Measurements from ENCODE around the gene CIDEC. TPM values are rescaled to one million over a fixed set of nuclear protein-coding genes. Genes with fewer than 3 reads are reported as not detected.

CIDEC gene
- total and polyA plus RNA-seq, 2 of the 8 experiments (the other 6 are each of a cell fraction or from before 2014, with no cell fraction given), result not detected

- peak; percentile 51 for TF ChIP-seq BACH1 (IDR thresholded peaks at IDR 0.05; ENCODE audit: low read length)
- TF ChIP-seq EP300 (IDR thresholded peaks at IDR 0.05; ENCODE audit: borderline replicate concordance in 1 of 2, low read depth in 2 of 2, low read length in 2 of 2), result 0 out of 3 replicates have a peak, but pooled peaks of 1 of the 2 experiments have one; percentile 18
- no peak for TF ChIP-seq GTF2F1 (IDR thresholded peaks at IDR 0.05; ENCODE audit: borderline replicate concordance, low read depth, low read length)
- TF ChIP-seq, protein P1, sequence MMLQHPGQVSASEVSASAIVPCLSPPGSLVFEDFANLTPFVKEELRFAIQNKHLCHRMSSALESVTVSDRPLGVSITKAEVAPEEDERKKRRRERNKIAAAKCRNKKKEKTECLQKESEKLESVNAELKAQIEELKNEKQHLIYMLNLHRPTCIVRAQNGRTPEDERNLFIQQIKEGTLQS (IDR thresholded peaks at IDR 0.05; ENCODE audit: insufficient read depth, low read depth, low read length), result no peak
- TF ChIP-seq JUND (IDR thresholded peaks at IDR 0.05; ENCODE audit: low read length), result no peak
- peak in 1 of 2 experiments; percentile 12; a peak in 2 of 4 replicates for TF ChIP-seq RAD21 (IDR thresholded peaks at IDR 0.05 in 1 of 2, conservative IDR thresholded peaks at IDR 0.05 in 1 of 2; ENCODE audit: low read depth in 2 of 2, low read length in 2 of 2)
- peak; percentile 99 for TF ChIP-seq E2F6 (IDR thresholded peaks at IDR 0.05)
- no peak for TF ChIP-seq EGR1 (IDR thresholded peaks at IDR 0.05; ENCODE audit: borderline replicate concordance, low read depth, low read length)
- TF ChIP-seq RXRA (IDR thresholded peaks at IDR 0.05; ENCODE audit: insufficient read depth, low read depth, low read length), result no peak
- peak; percentile 79 for TF ChIP-seq CTBP2 (IDR thresholded peaks at IDR 0.05; ENCODE audit: borderline replicate concordance, insufficient read depth, insufficient read length, low read length)
- no peak for TF ChIP-seq SP1 (IDR thresholded peaks at IDR 0.05; ENCODE audit: low read depth, low read length)
- TF ChIP-seq TEAD4 (IDR thresholded peaks at IDR 0.05; ENCODE audit: low read depth, low read length), result peak; percentile 66; the same call in 1 of the 2 replicates
- TF ChIP-seq POLR2A (IDR thresholded peaks at IDR 0.05; ENCODE audit: control extremely low read depth in 1 of 2, low read depth in 2 of 2, low read length in 2 of 2), result peak in 1 of 2 experiments; percentile 59; a peak in 1 of 3 replicates
- 0 out of 2 replicates have a peak, but pooled peaks have one; percentile 24 for TF ChIP-seq GABPA (IDR thresholded peaks at IDR 0.05; ENCODE audit: borderline replicate concordance, insufficient read depth, low read length)
- TF ChIP-seq CEBPB (IDR thresholded peaks at IDR 0.05; ENCODE audit: low read depth, low read length), result no peak
- peak; percentile 29 for TF ChIP-seq EZH2 (IDR thresholded peaks at IDR 0.05; ENCODE audit: low read depth, low read length, severe bottlenecking)
- peak; percentile 37; the same call in 1 of the 2 replicates for TF ChIP-seq POLR2AphosphoS5 (IDR thresholded peaks at IDR 0.05; ENCODE audit: low read depth, low read length)
- 0 out of 4 replicates have a peak, but pooled peaks of 1 of the 2 experiments have one; percentile 40 for TF ChIP-seq SIN3A (conservative IDR thresholded peaks at IDR 0.05 in 1 of 2, IDR thresholded peaks at IDR 0.05 in 1 of 2; ENCODE audit: low read depth in 1 of 2, low read length in 2 of 2)
- TF ChIP-seq ASH2L (IDR thresholded peaks at IDR 0.05; ENCODE audit: low read length), result peak; percentile 39
Measured at GRCh38 chr3:9915254-9916141, 35.4 kb upstream of the CIDEC start (continued).

All from H1 (cell line).